Measurements from ENCODE around the gene KAT2B. TPM values are rescaled to one million over a fixed set of nuclear protein-coding genes. Genes with fewer than 3 reads are reported as not detected.
"Not testable (repeated sequence)": the region's sequence is repeated elsewhere in the genome, so short reads cannot be mapped to it uniquely, and the experiment has no call there.

KAT2B gene
- total RNA-seq, 1 donor from 2014 or later = 8.1 TPM

GRCh38 chr3:20042331-20042730, 2.1 kb downstream of the KAT2B start:
- Mint-ChIP-seq H3K27ac (ENCODE audit: unreplicated experiment) (no peak overlapping the region), H3K9me3 (ENCODE audit: low read depth) (no peaks in the 10 kb centered on the region), H3K27me3 (ENCODE audit: low read depth) (no peaks in the 10 kb centered on the region), H3K36me3 (ENCODE audit: low read depth) (no peaks in the 10 kb centered on the region), H3K4me1 (ENCODE audit: low read depth) (peaks cover 30% of the 10 kb centered on the region), H3K4me3 (ENCODE audit: unreplicated experiment) (no peak overlapping the region)
- DNase-seq (ENCODE audit: low spot score) = no peak
- TF ChIP-seq CTCF (IDR thresholded peaks at IDR 0.05) = no peak

GRCh38 chr3:20043396-20043795, 3.1 kb downstream of the KAT2B start:
- Mint-ChIP-seq H3K27ac (ENCODE audit: unreplicated experiment) (peak overlapping the region; percentile 5), H3K27me3 (ENCODE audit: low read depth) (no peaks in the 10 kb centered on the region), H3K4me3 (ENCODE audit: unreplicated experiment) (no peak overlapping the region), H3K9me3 (ENCODE audit: low read depth) (no peaks in the 10 kb centered on the region), H3K36me3 (ENCODE audit: low read depth) (no peaks in the 10 kb centered on the region), H3K4me1 (ENCODE audit: low read depth) (peaks cover 34% of the 10 kb centered on the region)
- DNase-seq (ENCODE audit: low spot score) = no peak
- TF ChIP-seq CTCF (IDR thresholded peaks at IDR 0.05) = no peak

- no peak for TF ChIP-seq CTCF (IDR thresholded peaks at IDR 0.05)
- H3K27me3 Mint-ChIP-seq (ENCODE audit: low read depth) = no peaks in the 10 kb centered on the region
- no peaks in the 10 kb centered on the region for H3K9me3 Mint-ChIP-seq (ENCODE audit: low read depth)
- H3K4me1 Mint-ChIP-seq (ENCODE audit: low read depth) = peaks cover 31% of the 10 kb centered on the region
- no peak overlapping the region for H3K27ac Mint-ChIP-seq (ENCODE audit: unreplicated experiment)
- H3K4me3 Mint-ChIP-seq (ENCODE audit: unreplicated experiment) = no peak overlapping the region
- DNase-seq (ENCODE audit: low spot score) = no peak
- H3K36me3 Mint-ChIP-seq (ENCODE audit: low read depth) = no peaks in the 10 kb centered on the region
Measured at GRCh38 chr3:20043825-20044224, 3.6 kb downstream of the KAT2B start.

- not testable (repeated sequence) for H3K36me3 Mint-ChIP-seq (ENCODE audit: low read depth); H3K27ac Mint-ChIP-seq (ENCODE audit: unreplicated experiment); H3K27me3 Mint-ChIP-seq (ENCODE audit: low read depth); H3K9me3 Mint-ChIP-seq (ENCODE audit: low read depth); DNase-seq (ENCODE audit: low spot score); H3K4me3 Mint-ChIP-seq (ENCODE audit: unreplicated experiment)
- H3K4me1 Mint-ChIP-seq (ENCODE audit: low read depth) = peaks cover 24% of the 10 kb centered on the region
Measured at GRCh38 chr3:20045141-20045540, 4.9 kb downstream of the KAT2B start.

GRCh38 chr3:20046556-20046955, 6.3 kb downstream of the KAT2B start:
- Mint-ChIP-seq H3K9me3 (ENCODE audit: low read depth) (no peaks in the 10 kb centered on the region), H3K27ac (ENCODE audit: unreplicated experiment) (no peak overlapping the region), H3K36me3 (ENCODE audit: low read depth) (no peaks in the 10 kb centered on the region), H3K4me3 (ENCODE audit: unreplicated experiment) (no peak overlapping the region), H3K27me3 (ENCODE audit: low read depth) (no peaks in the 10 kb centered on the region), H3K4me1 (ENCODE audit: low read depth) (peaks cover 17% of the 10 kb centered on the region)
- no peak for DNase-seq (ENCODE audit: low spot score)
- no peak for TF ChIP-seq CTCF (IDR thresholded peaks at IDR 0.05)

GRCh38 chr3:20047341-20047779, 7.1 kb downstream of the KAT2B start:
- H3K36me3 Mint-ChIP-seq (ENCODE audit: low read depth) = no peaks in the 10 kb centered on the region
- no peak for DNase-seq (ENCODE audit: low spot score)
- no peak for TF ChIP-seq CTCF (IDR thresholded peaks at IDR 0.05)
- peaks cover 12% of the 10 kb centered on the region for H3K4me1 Mint-ChIP-seq (ENCODE audit: low read depth)
- H3K4me3 Mint-ChIP-seq (ENCODE audit: unreplicated experiment) = no peak overlapping the region
- no peaks in the 10 kb centered on the region for H3K27me3 Mint-ChIP-seq (ENCODE audit: low read depth)
- H3K27ac Mint-ChIP-seq (ENCODE audit: unreplicated experiment) = no peak overlapping the region
- H3K9me3 Mint-ChIP-seq (ENCODE audit: low read depth) = no peaks in the 10 kb centered on the region

All from chondrocyte (in vitro differentiated cells).